ENCODE data around the gene SHKBP1.

DNA sequence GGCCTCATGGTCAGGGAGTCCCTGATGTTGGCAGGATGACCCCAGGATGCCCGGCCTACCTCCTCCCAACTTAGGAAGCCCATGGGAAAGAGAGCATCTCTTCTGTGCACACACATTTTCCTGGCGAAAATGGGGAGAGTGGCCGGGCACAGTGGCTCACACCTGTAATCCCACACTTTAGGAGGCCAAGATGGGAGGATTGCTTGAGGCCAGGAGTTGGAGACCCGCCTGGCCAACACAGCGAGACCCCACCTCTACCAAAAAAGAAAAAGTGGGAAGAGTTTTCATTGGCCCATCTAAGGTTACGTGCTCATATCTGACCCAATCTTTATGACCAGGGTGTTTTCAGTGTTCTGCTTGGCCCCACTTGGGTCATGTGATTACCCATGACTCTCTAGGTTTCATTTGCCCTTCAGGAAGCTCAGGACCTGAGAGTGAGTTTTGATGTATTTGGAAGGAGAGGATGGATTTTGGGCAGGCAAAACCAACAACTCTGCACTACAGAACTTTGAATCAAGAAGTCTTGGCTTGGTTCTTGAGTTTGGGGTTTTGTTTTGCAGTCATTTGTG, 33.6 kb upstream of the SHKBP1 start:
- TF ChIP-seq TAF1 (IDR thresholded peaks at IDR 0.05; ENCODE audit: borderline replicate concordance, low read depth, low read length) (no peak), POLR2AphosphoS5 (IDR thresholded peaks at IDR 0.05; ENCODE audit: low read depth, low read length) (no peak), POLR2A (IDR thresholded peaks at IDR 0.05; ENCODE audit: low read depth, low read length) (no peak)
